ENCODE results near the gene EWSR1. TPM values are rescaled to one million over a fixed set of nuclear protein-coding genes. Genes with fewer than 3 reads are reported as not detected.

Gene EWSR1
- total RNA-seq, 1 donor from 2014 or later = 199 TPM

DNA sequence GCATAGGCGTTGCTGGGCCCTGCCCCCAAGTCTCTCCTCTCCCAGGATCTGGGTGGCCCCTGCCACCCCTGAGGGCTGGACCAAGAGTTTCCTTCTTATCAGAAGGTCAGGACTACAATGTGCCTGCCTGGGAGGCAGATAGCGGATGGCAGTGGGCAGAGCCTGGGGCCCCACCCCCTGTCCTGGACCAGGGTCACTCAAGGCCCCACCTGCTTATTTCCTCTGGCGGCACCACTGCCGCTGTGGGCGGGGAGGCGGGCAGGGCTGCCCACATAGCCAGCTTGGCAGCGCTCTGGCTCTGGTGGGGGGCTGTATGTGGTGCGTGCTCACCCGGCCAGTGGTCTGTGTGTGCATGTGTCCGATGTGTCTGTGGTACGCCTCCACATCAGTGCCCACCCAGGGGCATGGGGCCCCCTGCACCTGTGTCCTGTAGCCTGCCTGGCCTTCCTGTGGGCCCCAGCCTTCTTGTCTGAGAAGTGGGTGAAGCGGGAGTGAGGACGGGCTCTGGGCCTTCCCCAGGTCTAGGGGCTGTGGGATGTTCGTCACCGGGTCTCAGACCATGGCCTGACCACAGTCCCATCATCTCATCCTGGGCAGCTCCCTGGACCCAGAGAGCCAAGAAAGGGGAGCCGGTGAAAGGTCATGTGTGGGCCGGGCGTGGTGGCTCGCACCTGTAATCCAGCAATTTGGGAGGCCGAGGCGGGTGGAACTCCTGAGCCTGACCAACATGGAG, 41.4 kb downstream of the EWSR1 start:
- Mint-ChIP-seq H3K27me3 (ENCODE audit: low read depth, unreplicated experiment) (peaks cover 14% of the 10 kb centered on the region), H3K9me3 (ENCODE audit: unreplicated experiment) (no peaks in the 10 kb centered on the region)

DNA sequence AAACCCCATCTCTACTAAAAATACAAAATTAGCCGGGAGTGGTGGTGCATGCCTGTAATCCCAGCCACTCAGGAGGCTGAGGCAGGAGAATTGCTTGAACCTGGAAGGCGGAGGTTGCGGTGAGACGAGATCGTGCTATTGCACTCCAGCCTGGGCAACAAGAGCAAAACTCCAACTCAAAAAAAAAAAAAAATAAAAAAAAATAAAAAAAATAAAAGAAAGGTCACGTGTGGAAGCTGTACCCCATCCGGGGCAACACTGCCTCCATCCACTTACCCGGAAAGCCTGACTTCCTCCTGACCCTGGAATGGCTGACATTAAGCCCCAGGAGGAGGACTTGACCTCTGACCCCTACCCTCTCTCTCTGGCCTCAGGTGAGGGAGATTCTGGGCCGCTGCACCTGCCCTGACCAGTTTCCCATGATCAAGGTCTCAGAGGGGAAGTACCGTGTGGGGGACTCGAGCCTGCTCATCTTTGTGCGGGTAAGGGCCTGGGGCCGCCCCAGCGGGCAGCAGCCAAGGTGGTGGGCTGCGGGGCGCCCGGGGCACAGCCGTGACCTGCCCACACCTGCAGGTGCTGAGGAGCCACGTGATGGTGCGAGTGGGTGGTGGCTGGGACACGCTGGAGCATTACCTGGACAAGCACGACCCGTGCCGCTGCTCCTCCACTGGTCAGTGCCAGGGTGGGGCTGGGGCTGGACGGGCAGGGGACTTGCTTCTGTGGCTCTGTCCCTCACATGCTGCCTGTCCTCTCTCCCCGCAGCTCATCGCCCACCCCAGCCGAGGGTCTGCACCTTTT, 42.2 kb downstream of the EWSR1 start:
- peak overlapping the region; percentile 85 for H3K4me2 ChIP-seq (ENCODE audit: low read length)
- FAIRE-seq = no peak
- H3K36me3 Mint-ChIP-seq (ENCODE audit: low read depth, unreplicated experiment) = peaks cover 11% of the 10 kb centered on the region
- H3K4me3 ChIP-seq (ENCODE audit: insufficient read depth, low read depth, low read length) = no peak overlapping the region
- no peak for TF ChIP-seq EZH2 (IDR thresholded peaks at IDR 0.05; ENCODE audit: insufficient read depth, low read length)
- TF ChIP-seq, protein P1, sequence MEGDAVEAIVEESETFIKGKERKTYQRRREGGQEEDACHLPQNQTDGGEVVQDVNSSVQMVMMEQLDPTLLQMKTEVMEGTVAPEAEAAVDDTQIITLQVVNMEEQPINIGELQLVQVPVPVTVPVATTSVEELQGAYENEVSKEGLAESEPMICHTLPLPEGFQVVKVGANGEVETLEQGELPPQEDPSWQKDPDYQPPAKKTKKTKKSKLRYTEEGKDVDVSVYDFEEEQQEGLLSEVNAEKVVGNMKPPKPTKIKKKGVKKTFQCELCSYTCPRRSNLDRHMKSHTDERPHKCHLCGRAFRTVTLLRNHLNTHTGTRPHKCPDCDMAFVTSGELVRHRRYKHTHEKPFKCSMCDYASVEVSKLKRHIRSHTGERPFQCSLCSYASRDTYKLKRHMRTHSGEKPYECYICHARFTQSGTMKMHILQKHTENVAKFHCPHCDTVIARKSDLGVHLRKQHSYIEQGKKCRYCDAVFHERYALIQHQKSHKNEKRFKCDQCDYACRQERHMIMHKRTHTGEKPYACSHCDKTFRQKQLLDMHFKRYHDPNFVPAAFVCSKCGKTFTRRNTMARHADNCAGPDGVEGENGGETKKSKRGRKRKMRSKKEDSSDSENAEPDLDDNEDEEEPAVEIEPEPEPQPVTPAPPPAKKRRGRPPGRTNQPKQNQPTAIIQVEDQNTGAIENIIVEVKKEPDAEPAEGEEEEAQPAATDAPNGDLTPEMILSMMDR (IDR thresholded peaks at IDR 0.05; ENCODE audit: insufficient read depth, low read depth, low read length) = no peak
- no peak overlapping the region for H2AFZ ChIP-seq (ENCODE audit: low read depth, low read length)
- H3K9me3 Mint-ChIP-seq (ENCODE audit: unreplicated experiment) = no peaks in the 10 kb centered on the region
- H4K20me1 ChIP-seq (ENCODE audit: insufficient read depth, low read length) = peaks cover 36% of the 10 kb centered on the region
- no peaks in the 10 kb centered on the region for H3K9me3 ChIP-seq (ENCODE audit: insufficient read depth, low read depth, low read length)
- peak overlapping the region; percentile 83 for H3K9ac ChIP-seq (ENCODE audit: low read length)
- peaks cover 59% of the 10 kb centered on the region for H3K4me1 ChIP-seq (ENCODE audit: insufficient read depth, low read length)
- peak overlapping the region; percentile 83 for H3K27ac ChIP-seq (ENCODE audit: low read depth, low read length)
- H3K27me3 Mint-ChIP-seq (ENCODE audit: low read depth, unreplicated experiment) = peaks cover 17% of the 10 kb centered on the region
- DNase-seq (ENCODE audit: low read depth) = no peak
- H3K4me3 Mint-ChIP-seq (ENCODE audit: unreplicated experiment) = no peak overlapping the region
- H3K4me1 Mint-ChIP-seq (ENCODE audit: low read depth, unreplicated experiment) = peaks cover 8% of the 10 kb centered on the region
- peaks cover 22% of the 10 kb centered on the region for H3K27me3 ChIP-seq (ENCODE audit: insufficient read depth, low read length)
- peaks cover 34% of the 10 kb centered on the region for H3K79me2 ChIP-seq (ENCODE audit: insufficient read depth, low read length)
- no peaks in the 10 kb centered on the region for H3K36me3 ChIP-seq (ENCODE audit: insufficient read depth, low read length)
- H3K27ac Mint-ChIP-seq (ENCODE audit: unreplicated experiment) = peak overlapping the region; percentile 58

More for the DNA sequence above, 41.4 kb downstream of the EWSR1 start:
- Mint-ChIP-seq H3K36me3 (ENCODE audit: low read depth, unreplicated experiment) (peaks cover 11% of the 10 kb centered on the region), H3K4me1 (ENCODE audit: low read depth, unreplicated experiment) (peaks cover 7% of the 10 kb centered on the region), H3K4me3 (ENCODE audit: unreplicated experiment) (no peak overlapping the region), H3K27ac (ENCODE audit: unreplicated experiment) (no peak overlapping the region)
- H3K9me3 ChIP-seq (ENCODE audit: insufficient read depth, low read depth, low read length) = no peaks in the 10 kb centered on the region
- peaks cover 35% of the 10 kb centered on the region for H4K20me1 ChIP-seq (ENCODE audit: insufficient read depth, low read length)
- no peak for TF ChIP-seq EZH2 (IDR thresholded peaks at IDR 0.05; ENCODE audit: insufficient read depth, low read length)
- H3K27me3 ChIP-seq (ENCODE audit: insufficient read depth, low read length) = peaks cover 17% of the 10 kb centered on the region
- FAIRE-seq (no peak), DNase-seq (ENCODE audit: low read depth) (no peak)
- peak overlapping the region; percentile 59 for H3K9ac ChIP-seq (ENCODE audit: low read length)
- H3K36me3 ChIP-seq (ENCODE audit: insufficient read depth, low read length) = no peaks in the 10 kb centered on the region
- H3K4me3 ChIP-seq (ENCODE audit: insufficient read depth, low read depth, low read length) = peak overlapping the region; percentile 7
- H3K27ac ChIP-seq (ENCODE audit: low read depth, low read length) = peak overlapping the region; percentile 73
- H3K79me2 ChIP-seq (ENCODE audit: insufficient read depth, low read length) = peaks cover 34% of the 10 kb centered on the region
- peaks cover 57% of the 10 kb centered on the region for H3K4me1 ChIP-seq (ENCODE audit: insufficient read depth, low read length)
- H3K4me2 ChIP-seq (ENCODE audit: low read length) = peak overlapping the region; percentile 92
- H2AFZ ChIP-seq (ENCODE audit: low read depth, low read length) = no peak overlapping the region

DNA sequence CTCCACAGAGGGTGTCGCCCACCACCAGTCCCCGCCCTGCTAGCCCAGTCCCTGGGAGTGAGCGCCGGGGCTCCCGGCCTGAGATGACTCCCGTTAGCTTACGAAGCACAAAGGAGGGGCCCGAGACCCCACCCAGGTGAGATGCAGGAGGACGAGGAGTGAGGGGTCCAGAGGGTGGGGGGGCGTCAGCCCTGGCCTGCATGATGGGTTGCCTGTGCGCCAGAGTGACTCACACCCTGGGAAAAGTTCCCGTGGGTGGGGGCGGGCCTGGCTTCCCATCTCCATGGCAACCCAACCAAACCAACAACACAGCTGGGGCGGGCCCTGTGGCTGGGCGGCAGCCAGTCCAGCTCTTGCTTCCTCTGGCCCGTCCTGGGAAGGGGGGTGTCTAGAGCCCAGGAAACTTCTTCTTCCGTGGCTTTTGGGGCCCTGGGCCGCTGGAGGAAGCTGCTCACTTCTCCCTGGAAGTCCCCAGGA, 42.8 kb downstream of the EWSR1 start:
- Histone ChIP-seq H3K4me1 (ENCODE audit: insufficient read depth, low read length) (peaks cover 58% of the 10 kb centered on the region), H4K20me1 (ENCODE audit: insufficient read depth, low read length) (peaks cover 36% of the 10 kb centered on the region), H3K36me3 (ENCODE audit: insufficient read depth, low read length) (no peaks in the 10 kb centered on the region), H3K27me3 (ENCODE audit: insufficient read depth, low read length) (peaks cover 24% of the 10 kb centered on the region), H3K4me3 (ENCODE audit: insufficient read depth, low read depth, low read length) (peak overlapping the region; percentile 21), H3K4me2 (ENCODE audit: low read length) (peak overlapping the region; percentile 85), H3K79me2 (ENCODE audit: insufficient read depth, low read length) (peaks cover 34% of the 10 kb centered on the region), H2AFZ (ENCODE audit: low read depth, low read length) (no peak overlapping the region), H3K27ac (ENCODE audit: low read depth, low read length) (peak overlapping the region; percentile 83), H3K9ac (ENCODE audit: low read length) (peak overlapping the region; percentile 83), H3K9me3 (ENCODE audit: insufficient read depth, low read depth, low read length) (no peaks in the 10 kb centered on the region)
- TF ChIP-seq, protein P1 (IDR thresholded peaks at IDR 0.05; ENCODE audit: insufficient read depth, low read depth, low read length) = no peak
- no peak for TF ChIP-seq EZH2 (IDR thresholded peaks at IDR 0.05; ENCODE audit: insufficient read depth, low read length)
- Mint-ChIP-seq H3K9me3 (ENCODE audit: unreplicated experiment) (no peaks in the 10 kb centered on the region), H3K27ac (ENCODE audit: unreplicated experiment) (peak overlapping the region; percentile 58), H3K4me3 (ENCODE audit: unreplicated experiment) (no peak overlapping the region), H3K27me3 (ENCODE audit: low read depth, unreplicated experiment) (peaks cover 17% of the 10 kb centered on the region), H3K36me3 (ENCODE audit: low read depth, unreplicated experiment) (peaks cover 11% of the 10 kb centered on the region), H3K4me1 (ENCODE audit: low read depth, unreplicated experiment) (peaks cover 8% of the 10 kb centered on the region)
- DNase-seq (ENCODE audit: low read depth) (peak; percentile 90), FAIRE-seq (no peak)

All from astrocyte (in vitro differentiated cells and primary cell).